ENCODE measurements around the gene CFP.
"Not testable (repeated sequence)": the region's sequence is repeated elsewhere in the genome, so short reads cannot be mapped to it uniquely, and the experiment has no call there.

The CFP gene

GRCh38 chrX:47629419-47630200 lies at the start of gene CFP:
CFP (minus strand) TSS chrX:47629930; CDS start chrX:47629844, 86 bp downstream.
- no peak for DNase-seq (ENCODE audit: low read depth, low spot score)

GRCh38 chrX:47675959-47676859 lies 46.5 kb upstream of the CFP start:
- not testable (repeated sequence) for DNase-seq (ENCODE audit: low read depth, low spot score)

- no peak for DNase-seq (ENCODE audit: low read depth, low spot score)
Measured at GRCh38 chrX:47674776-47675175, 45.0 kb upstream of the CFP start.

GRCh38 chrX:47665797-47666196 lies 36.1 kb upstream of the CFP start:
- not testable (repeated sequence) for DNase-seq (ENCODE audit: low read depth, low spot score)

GRCh38 chrX:47664737-47665136 lies 35.0 kb upstream of the CFP start:
- no peak for DNase-seq (ENCODE audit: low read depth, low spot score)

GRCh38 chrX:47662144-47662657 lies 32.5 kb upstream of the CFP start:
- DNase-seq (ENCODE audit: low read depth, low spot score) = no peak

GRCh38 chrX:47661539-47661938 lies 31.8 kb upstream of the CFP start:
- no peak for DNase-seq (ENCODE audit: low read depth, low spot score)

GRCh38 chrX:47659421-47659726 lies 29.6 kb upstream of the CFP start:
- no peak for DNase-seq (ENCODE audit: low read depth, low spot score)

GRCh38 chrX:47658684-47659420 lies 29.1 kb upstream of the CFP start, which contains the start of gene UXT:
UXT (minus strand) TSS chrX:47659180; CDS start chrX:47658927, 253 bp downstream.
- DNase-seq (ENCODE audit: low read depth, low spot score) = peak; percentile 93

- no peak for DNase-seq (ENCODE audit: low read depth, low spot score)
Measured at GRCh38 chrX:47658301-47658683, 28.6 kb upstream of the CFP start.

- DNase-seq (ENCODE audit: low read depth, low spot score) = no peak
Measured at GRCh38 chrX:47651043-47651905, 21.5 kb upstream of the CFP start.

- peak; percentile 95 for DNase-seq (ENCODE audit: low read depth, low spot score)
Measured at GRCh38 chrX:47650164-47651042, 20.7 kb upstream of the CFP start, which contains the start of gene ELK1. ELK1 (minus strand) TSS chrX:47650563; CDS start chrX:47641441, 9,122 bp downstream.

GRCh38 chrX:47649781-47650163 lies 20.0 kb upstream of the CFP start:
- DNase-seq (ENCODE audit: low read depth, low spot score) = no peak

- no peak for DNase-seq (ENCODE audit: low read depth, low spot score)
Measured at GRCh38 chrX:47649271-47649670, 19.5 kb upstream of the CFP start.

GRCh38 chrX:47648376-47648775 lies 18.6 kb upstream of the CFP start:
- no peak for DNase-seq (ENCODE audit: low read depth, low spot score)

GRCh38 chrX:47646636-47647035 lies 16.9 kb upstream of the CFP start:
- DNase-seq (ENCODE audit: low read depth, low spot score) = no peak

- DNase-seq (ENCODE audit: low read depth, low spot score) = no peak
Measured at GRCh38 chrX:47645530-47645929, 15.8 kb upstream of the CFP start.

- DNase-seq (ENCODE audit: low read depth, low spot score) = no peak
Measured at GRCh38 chrX:47644557-47645091, 14.9 kb upstream of the CFP start.

- no peak for DNase-seq (ENCODE audit: low read depth, low spot score)
Measured at GRCh38 chrX:47643926-47644325, 14.2 kb upstream of the CFP start.

GRCh38 chrX:47638816-47639215 lies 9.1 kb upstream of the CFP start:
- no peak for DNase-seq (ENCODE audit: low read depth, low spot score)
